HepG2 (cell line): Measurements from ENCODE around the gene TMED6. TPM values are rescaled to one million over a fixed set of nuclear protein-coding genes. Genes with fewer than 3 reads are reported as not detected.

Experiments
- ARHGAP35 ChIP-seq: sonication (generic); formaldehyde crosslinking; IDR thresholded peaks from 2 replicates; pipeline ENCODE4 v1.9.0; 2022; ENCODE audit warnings: mild to moderate bottlenecking, inconsistent platforms, moderate library complexity, missing genetic modification reagents, borderline replicate concordance
- BCL3 ChIP-seq: sonication (generic); formaldehyde crosslinking; IDR thresholded peaks from 2 replicates; pipeline ENCODE4 v1.5.1; 2020; ENCODE audit warnings: mild to moderate bottlenecking, missing genetic modification reagents, moderate library complexity
- EP300 ChIP-seq, 3 experiments: sonication (generic) in 1 of 3; formaldehyde crosslinking in 1 of 3; IDR thresholded peaks; 2 replicates each; pipeline versions ENCODE4 v1.5.1 to v1.6.1; 2011 to 2020; ENCODE audit warnings: low read depth in 2 of 3, low read length in 2 of 3, borderline replicate concordance in 1 of 3, improper control_type of control experiment in 1 of 3, mild to moderate bottlenecking in 1 of 3, missing genetic modification reagents in 1 of 3, moderate library complexity in 1 of 3
- ETV6 ChIP-seq: sonication (generic); formaldehyde crosslinking; conservative IDR thresholded peaks from 2 replicates; pipeline ENCODE4 v1.4.0; 2020; ENCODE audit warnings: missing genetic modification reagents
- GABPB1 ChIP-seq: IDR thresholded peaks from 2 replicates; pipeline ENCODE4 v1.6.1; 2016; ENCODE audit warnings: mild to moderate bottlenecking, missing genetic modification reagents, moderate library complexity, missing compliant biosample characterization
- JDP2 ChIP-seq: sonication (generic); formaldehyde crosslinking; IDR thresholded peaks from 2 replicates; pipeline ENCODE4 v1.8.1; 2022; ENCODE audit warnings: missing genetic modification reagents, borderline replicate concordance
- MAF1 ChIP-seq: sonication (generic); formaldehyde crosslinking; IDR thresholded peaks from 2 replicates; pipeline ENCODE4 v1.5.0; 2020; ENCODE audit warnings: missing genetic modification reagents, borderline replicate concordance
- TEF ChIP-seq: sonication (generic); formaldehyde crosslinking; IDR thresholded peaks from 2 replicates; pipeline ENCODE4 v1.5.0; 2020; ENCODE audit warnings: missing genetic modification reagents
- TRIM24 ChIP-seq: sonication (generic); formaldehyde crosslinking; IDR thresholded peaks from 2 replicates; pipeline ENCODE4 v1.8.0; 2022; ENCODE audit warnings: mild to moderate bottlenecking, missing genetic modification reagents
- ZMYM3 ChIP-seq: sonication (generic); formaldehyde crosslinking; IDR thresholded peaks from 2 replicates; pipeline ENCODE4 v1.5.1; 2020; ENCODE audit warnings: mild to moderate bottlenecking, missing genetic modification reagents
- ZNF232 ChIP-seq: sonication (generic); formaldehyde crosslinking; IDR thresholded peaks from 2 replicates; pipeline ENCODE4 v1.4.0; 2020; ENCODE audit warnings: missing genetic modification reagents, borderline replicate concordance
- ZNF609 ChIP-seq: sonication (generic); formaldehyde crosslinking; IDR thresholded peaks from 2 replicates; pipeline ENCODE4 v1.4.0; 2020; ENCODE audit warnings: mild to moderate bottlenecking, missing genetic modification reagents, borderline replicate concordance
- polyA plus RNA-seq, 8 experiments: library from polyadenylated mRNA; depleted of rRNA in 3 of 8; stranded (reverse) in 7 of 8; unstranded in 1 of 8; fragments of >200 nt; fragmentation: Illumina TruSeq in 4 of 8; extraction: Trizol in 4 of 8; gene quantifications; 2 replicates each; pipeline versions ENCODE4 v1.2.1 to v1.2.3, GENCODE V29; 2011 to 2016; ENCODE audit warnings: low read depth in 4 of 8, missing spikeins in 1 of 8, mixed read lengths in 1 of 8; ENCODE audit not compliant: insufficient read depth in 1 of 8
- total RNA-seq, 5 experiments: library from RNA; depleted of rRNA; stranded (reverse); fragments of >200 nt; fragmentation: Illumina TruSeq; extraction: Trizol; gene quantifications; 2 replicates each; pipeline ENCODE4 v1.2.3, GENCODE V29; 2016; ENCODE audit warnings: low read depth in 1 of 5
- TF ChIP-seq, protein P1 (sequence below), 2 experiments: IDR thresholded peaks; 2 replicates each; pipeline ENCODE4 v1.6.1; 2011 to 2012; ENCODE audit warnings: low read length in 2 of 2, borderline replicate concordance in 1 of 2, low read depth in 1 of 2, mild to moderate bottlenecking in 1 of 2, moderate library complexity in 1 of 2
- TF ChIP-seq, protein P2 (sequence below): IDR thresholded peaks from 2 replicates; pipeline ENCODE4 v1.6.1; 2016; ENCODE audit warnings: missing compliant biosample characterization, missing genetic modification reagents, borderline replicate concordance

The TMED6 gene
- total and polyA plus RNA-seq, 2 of the 13 experiments (the other 11 are each of a cell fraction or from before 2014, with no cell fraction given), result 9.8 to 14.4 TPM

GRCh38 chr16:69326172-69326873, 25.3 kb downstream of the TMED6 start (continued):
- TF ChIP-seq, protein P1, sequence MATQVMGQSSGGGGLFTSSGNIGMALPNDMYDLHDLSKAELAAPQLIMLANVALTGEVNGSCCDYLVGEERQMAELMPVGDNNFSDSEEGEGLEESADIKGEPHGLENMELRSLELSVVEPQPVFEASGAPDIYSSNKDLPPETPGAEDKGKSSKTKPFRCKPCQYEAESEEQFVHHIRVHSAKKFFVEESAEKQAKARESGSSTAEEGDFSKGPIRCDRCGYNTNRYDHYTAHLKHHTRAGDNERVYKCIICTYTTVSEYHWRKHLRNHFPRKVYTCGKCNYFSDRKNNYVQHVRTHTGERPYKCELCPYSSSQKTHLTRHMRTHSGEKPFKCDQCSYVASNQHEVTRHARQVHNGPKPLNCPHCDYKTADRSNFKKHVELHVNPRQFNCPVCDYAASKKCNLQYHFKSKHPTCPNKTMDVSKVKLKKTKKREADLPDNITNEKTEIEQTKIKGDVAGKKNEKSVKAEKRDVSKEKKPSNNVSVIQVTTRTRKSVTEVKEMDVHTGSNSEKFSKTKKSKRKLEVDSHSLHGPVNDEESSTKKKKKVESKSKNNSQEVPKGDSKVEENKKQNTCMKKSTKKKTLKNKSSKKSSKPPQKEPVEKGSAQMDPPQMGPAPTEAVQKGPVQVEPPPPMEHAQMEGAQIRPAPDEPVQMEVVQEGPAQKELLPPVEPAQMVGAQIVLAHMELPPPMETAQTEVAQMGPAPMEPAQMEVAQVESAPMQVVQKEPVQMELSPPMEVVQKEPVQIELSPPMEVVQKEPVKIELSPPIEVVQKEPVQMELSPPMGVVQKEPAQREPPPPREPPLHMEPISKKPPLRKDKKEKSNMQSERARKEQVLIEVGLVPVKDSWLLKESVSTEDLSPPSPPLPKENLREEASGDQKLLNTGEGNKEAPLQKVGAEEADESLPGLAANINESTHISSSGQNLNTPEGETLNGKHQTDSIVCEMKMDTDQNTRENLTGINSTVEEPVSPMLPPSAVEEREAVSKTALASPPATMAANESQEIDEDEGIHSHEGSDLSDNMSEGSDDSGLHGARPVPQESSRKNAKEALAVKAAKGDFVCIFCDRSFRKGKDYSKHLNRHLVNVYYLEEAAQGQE (IDR thresholded peaks at IDR 0.05; ENCODE audit: borderline replicate concordance in 1 of 2, low read depth in 1 of 2, low read length in 2 of 2), result 0 out of 4 replicates have a peak, but pooled peaks of 1 of the 2 experiments have one; percentile 33
- TF ChIP-seq ZNF609 (peak; percentile 59), TEF (no peak), ARHGAP35 (no peak), EP300 (IDR thresholded peaks at IDR 0.05; ENCODE audit: low read depth in 2 of 2, low read length in 2 of 2) (peak; percentile 33 to 40; a peak in 3 of 4 replicates), EP300 (CRISPR knock-in tag; IDR thresholded peaks at IDR 0.05; ENCODE audit: borderline replicate concordance) (no peak), JDP2 (CRISPR knock-in tag) (no peak), ETV6 (no peak), MAF1 (CRISPR knock-in tag) (no peak), TRIM24 (CRISPR knock-in tag) (no peak), BCL3 (CRISPR knock-in tag) (no peak; the same call in 1 of the 2 replicates), ZMYM3 (peak; percentile 17; the same call in 1 of the 2 replicates), ZNF232 (CRISPR knock-in tag) (peak; percentile 83; the same call in 1 of the 2 replicates), GABPB1 (CRISPR knock-in tag) (peak; percentile 52; the same call in 1 of the 2 replicates)
- TF ChIP-seq, protein P2, sequence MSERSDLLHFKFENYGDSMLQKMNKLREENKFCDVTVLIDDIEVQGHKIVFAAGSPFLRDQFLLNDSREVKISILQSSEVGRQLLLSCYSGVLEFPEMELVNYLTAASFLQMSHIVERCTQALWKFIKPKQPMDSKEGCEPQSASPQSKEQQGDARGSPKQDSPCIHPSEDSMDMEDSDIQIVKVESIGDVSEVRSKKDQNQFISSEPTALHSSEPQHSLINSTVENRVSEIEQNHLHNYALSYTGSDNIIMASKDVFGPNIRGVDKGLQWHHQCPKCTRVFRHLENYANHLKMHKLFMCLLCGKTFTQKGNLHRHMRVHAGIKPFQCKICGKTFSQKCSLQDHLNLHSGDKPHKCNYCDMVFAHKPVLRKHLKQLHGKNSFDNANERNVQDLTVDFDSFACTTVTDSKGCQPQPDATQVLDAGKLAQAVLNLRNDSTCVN (CRISPR knock-in tag), result no peak
